Effector CD4-positive, alpha-beta T cell (primary cell): ENCODE results near the gene SALL2.
A peak's percentile ranks its signal among the peaks of the same experiment; 100 is the strongest.
"Not testable (repeated sequence)": the region's sequence is repeated elsewhere in the genome, so short reads cannot be mapped to it uniquely, and the experiment has no call there.

Source experiments
- DNase-seq: peaks from one replicate; pipeline ENCODE4 v3.0.0-alpha.2; 2020
- total RNA-seq: gene quantifications from one replicate; lab custom pipeline; 2026; lab: John Stamatoyannopoulos, UW

SALL2 gene
- 3.2 reads per million, percentile 12 among the genes with 10 or more reads in this experiment for total RNA-seq

GRCh38 chr14:21525962-21526671 is at the start of gene SALL2:
Gene SALL2 (minus strand): TSS chr14:21526346. CDS start chr14:21526127, 219 bp downstream.
- DNase-seq, result peak; percentile 53

- DNase-seq, result no peak
Observed at GRCh38 chr14:21575661-21576060, 49.5 kb upstream of the SALL2 start.

DNA sequence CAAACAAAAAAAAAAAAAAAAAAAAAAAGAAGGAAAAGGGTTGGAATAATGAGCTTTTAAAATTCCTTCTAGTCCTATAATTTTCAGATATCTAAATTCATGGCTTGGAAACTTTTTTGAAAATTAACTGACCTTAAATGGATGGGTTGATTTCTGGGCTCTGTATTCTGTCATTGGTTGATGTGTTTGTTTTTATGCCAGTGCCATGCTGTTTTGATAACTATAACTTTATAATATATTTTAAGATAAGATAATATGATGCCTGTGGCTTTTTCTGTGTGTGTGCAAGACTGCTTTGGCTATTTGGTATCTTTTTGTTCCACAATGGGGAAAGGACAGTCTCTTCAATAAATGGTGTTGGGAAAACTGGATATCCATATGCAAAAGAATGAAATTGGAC is 46.5 kb upstream of the SALL2 start:
- DNase-seq, result no peak

DNA sequence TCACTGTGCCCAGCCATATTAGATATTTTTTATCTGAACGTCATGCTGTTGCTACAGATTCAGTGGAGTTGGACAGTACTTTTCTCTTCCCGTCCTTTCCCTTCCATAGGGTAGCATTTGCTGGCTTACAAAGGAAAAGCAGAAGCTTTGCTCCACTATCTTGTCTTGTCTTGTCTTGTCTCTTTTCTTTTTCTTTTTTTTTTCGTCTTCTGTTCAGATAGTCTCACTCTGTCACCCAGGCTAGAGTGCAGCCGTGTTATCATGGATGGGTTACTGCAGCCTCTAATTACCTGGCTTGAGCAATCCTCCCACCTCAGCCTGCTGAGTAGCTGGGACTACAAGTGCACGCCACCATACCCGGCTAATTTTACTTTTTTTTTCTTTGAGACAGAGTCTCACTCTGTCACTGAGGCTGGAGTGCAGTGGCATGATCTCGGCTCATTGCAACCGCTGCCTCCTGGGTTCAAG is 32.6 kb upstream of the SALL2 start:
- DNase-seq, result no peak

GRCh38 chr14:21557084-21557901 is 31.1 kb upstream of the SALL2 start:
- DNase-seq, result peak; percentile 74

- DNase-seq, result no peak
Observed at GRCh38 chr14:21556378-21557083, 30.4 kb upstream of the SALL2 start.

DNA sequence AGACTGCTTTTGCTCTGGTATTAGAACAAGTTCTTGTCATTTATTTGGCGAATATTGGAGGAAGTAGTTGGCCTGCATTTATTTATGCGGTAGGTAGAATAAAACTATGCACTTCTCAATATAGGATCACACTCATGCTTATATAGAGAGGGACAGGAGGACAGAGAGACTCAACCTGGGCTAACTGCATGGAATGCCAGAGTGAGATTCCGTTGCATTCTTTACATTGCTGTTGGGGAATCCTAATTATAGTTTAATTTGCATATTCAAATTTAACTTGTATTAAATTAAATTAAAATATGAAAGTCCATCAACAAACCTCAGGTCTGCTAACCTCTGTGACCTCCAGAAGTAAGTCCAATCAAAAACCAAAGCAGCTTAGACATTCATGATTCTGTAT is 27.1 kb upstream of the SALL2 start:
- DNase-seq, result no peak

- DNase-seq, result not testable (repeated sequence)
Observed at GRCh38 chr14:21544588-21544987, 18.4 kb upstream of the SALL2 start.

- no peak for DNase-seq
Observed at GRCh38 chr14:21543963-21544362, 17.8 kb upstream of the SALL2 start.

GRCh38 chr14:21543521-21543960 is 17.4 kb upstream of the SALL2 start:
- DNase-seq, result no peak

DNA sequence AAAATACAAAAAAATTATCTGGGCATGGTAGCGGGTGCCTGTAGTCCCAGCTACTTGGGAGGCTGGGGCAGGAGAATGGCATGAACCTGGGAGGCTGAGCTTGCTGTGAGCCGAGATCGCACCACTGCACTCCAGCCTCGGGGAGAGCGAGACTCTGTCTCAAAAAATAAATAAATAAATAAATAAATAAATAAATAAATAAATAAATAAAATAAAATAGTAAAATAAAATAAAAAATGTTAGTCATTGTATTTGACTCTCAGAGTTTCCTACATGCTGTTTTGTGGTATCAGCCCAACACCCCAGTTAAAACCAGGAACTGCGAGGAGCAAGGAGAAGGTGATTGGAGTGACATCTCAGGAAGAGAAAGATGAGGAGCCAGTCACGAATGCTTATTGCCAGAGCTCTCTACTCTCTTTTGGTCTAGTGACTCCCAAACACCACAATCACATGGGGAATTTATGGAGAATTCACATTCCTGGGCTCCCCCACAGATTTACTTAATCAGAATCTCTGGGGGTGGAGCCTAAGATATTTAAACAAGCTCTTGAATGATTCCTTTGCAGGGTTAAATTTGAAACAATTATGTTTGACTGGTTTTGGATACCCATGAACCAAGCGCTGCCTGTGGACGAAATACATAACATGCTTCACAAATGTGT is 15.4 kb upstream of the SALL2 start:
- no peak for DNase-seq

DNA sequence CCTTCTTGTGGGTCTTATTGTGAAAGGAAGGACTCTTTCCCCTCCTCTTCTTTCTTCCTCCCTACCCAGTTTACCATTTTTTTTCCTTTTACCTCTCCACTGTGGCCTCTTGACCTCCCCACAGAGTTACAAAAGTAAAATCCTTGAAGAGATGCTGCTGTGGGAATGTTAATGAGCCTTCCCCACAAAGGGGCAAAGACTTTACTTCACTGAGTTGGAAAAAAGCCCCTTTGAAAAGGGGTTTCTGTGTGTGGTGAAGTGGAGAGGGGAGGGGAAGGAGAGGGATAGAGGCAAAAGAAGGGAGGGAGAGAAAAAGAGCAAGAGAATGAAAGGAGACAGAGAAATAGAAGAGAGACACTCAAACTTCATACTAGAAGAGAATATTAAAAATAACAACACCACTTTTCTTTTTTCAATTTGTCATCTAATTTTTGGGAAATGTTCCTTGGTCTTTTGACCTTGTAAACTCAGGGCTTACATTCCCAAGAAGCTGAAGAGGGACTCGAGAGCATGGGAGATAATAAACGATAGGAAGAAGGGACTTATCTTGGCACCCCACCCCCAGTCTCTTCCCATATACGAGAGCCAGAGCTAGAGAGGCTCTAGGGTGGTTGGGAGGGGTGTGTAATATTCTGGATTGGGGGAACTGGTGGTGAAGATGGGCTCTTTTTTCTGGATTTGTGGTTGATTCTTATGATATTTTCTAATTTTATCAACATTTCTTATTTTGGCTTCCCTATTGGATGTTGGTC is 13.2 kb upstream of the SALL2 start:
- no peak for DNase-seq

- DNase-seq, result no peak
Observed at GRCh38 chr14:21537090-21537424, 10.9 kb upstream of the SALL2 start.

GRCh38 chr14:21536418-21537089 is 10.4 kb upstream of the SALL2 start:
- no peak for DNase-seq

DNA sequence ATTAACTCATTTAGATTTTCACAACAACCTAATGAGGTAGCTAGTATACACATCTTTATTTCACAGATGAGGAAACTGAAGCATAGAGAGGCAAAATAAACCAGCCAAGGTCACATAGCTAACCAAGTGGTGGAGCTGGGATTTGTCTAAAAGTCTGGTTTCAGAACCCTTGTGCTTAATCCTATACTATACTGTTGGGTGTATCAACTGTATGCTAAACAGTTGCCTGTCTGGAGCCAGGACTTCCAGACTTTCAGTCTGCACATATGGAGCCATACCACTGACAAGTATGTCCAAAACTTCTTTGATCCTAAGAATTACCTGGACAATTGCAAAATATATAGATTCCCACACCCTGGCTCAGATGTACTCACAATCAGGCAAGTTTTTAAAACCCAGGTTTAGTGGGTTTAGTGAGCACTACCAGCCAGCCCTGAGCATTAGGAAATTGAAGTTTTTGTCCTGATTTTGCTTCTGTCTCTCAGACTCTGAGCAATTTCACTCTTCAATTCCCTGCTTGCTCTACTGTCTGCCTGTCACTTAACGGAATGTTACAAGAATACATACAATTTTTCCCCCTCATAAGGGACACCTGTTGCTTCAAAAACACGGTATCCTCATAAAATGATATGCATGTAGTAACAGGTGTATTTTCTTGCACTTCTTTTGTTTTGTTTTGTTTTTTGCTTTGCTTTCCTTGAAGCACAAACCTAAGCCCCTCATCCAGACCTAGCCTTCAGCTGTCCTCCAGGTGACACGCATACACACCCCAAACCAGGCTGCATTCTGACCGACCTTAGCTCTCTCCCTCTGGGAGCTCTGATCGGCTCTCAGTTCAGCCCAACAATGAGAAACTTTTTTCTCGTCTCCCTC is 9.6 kb upstream of the SALL2 start:
- no peak for DNase-seq

GRCh38 chr14:21534576-21534975 is 8.4 kb upstream of the SALL2 start:
- no peak for DNase-seq

- no peak for DNase-seq
Observed at GRCh38 chr14:21533294-21533693, 7.1 kb upstream of the SALL2 start.

DNA sequence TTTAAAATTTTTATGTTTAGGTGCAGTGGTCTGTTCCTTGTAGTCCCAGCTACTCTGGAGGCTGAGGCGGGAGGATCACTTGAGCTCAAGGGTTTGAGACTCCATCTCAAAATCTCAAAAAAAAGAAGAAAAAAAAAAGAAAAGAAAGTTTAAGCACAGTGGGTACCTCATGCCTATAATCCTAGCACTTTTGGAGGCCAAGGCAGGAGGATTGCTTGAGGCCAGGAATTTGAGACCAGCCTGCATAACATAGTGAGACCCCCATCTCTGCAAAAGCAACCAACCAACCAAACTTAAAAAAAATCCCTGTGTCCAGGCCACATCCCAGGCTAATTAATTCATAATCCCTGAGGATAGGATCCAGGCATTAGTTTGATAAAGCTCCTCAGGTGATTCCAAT is 3.4 kb upstream of the SALL2 start:
- DNase-seq, result no peak

- no peak for DNase-seq
Observed at GRCh38 chr14:21528381-21529348, 2.5 kb upstream of the SALL2 start.
